GM11168 (cell line): ENCODE measurements around the gene LIPC.

ENCODE experiments used
- in situ Hi-C: fragments of 300-500 bp; cut with MboI; formaldehyde crosslinking; loops from one replicate; pipeline ENCODE4 v1.12.0; 2022; ENCODE audit warnings: low sequenced_read_pairs; ENCODE audit not compliant: unreplicated experiment

LIPC gene

DNA sequence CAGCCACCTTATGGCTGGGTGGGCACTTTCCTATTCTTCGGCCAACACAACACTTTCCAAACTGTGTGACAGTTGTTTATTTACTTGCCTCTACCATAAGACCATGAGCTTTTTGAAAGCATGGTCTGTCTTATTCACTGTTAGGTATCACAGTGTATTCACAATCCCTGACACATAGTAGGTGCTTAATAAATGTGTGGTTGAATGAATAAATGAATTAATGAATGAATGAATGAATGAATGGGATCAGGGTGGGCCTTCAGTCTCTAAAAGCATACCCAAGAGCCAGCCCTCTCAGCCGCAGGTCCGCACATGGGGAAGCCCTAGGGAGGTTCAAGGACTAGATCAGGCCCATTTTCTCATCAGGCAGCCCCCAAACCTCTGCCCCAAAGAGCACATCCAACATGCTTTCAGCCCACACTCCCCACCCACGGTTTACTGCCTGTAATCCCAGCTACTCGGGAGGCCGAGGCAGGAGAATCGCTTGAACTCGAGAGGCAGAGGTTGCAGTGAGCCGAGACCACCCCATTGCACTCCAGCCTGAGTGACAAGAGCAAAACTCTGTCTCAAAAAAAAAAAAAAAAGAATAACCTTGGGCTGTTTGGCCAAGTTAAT, 95.9 kb downstream of the LIPC start:
- in situ Hi-C loops, result no loop called here

DNA sequence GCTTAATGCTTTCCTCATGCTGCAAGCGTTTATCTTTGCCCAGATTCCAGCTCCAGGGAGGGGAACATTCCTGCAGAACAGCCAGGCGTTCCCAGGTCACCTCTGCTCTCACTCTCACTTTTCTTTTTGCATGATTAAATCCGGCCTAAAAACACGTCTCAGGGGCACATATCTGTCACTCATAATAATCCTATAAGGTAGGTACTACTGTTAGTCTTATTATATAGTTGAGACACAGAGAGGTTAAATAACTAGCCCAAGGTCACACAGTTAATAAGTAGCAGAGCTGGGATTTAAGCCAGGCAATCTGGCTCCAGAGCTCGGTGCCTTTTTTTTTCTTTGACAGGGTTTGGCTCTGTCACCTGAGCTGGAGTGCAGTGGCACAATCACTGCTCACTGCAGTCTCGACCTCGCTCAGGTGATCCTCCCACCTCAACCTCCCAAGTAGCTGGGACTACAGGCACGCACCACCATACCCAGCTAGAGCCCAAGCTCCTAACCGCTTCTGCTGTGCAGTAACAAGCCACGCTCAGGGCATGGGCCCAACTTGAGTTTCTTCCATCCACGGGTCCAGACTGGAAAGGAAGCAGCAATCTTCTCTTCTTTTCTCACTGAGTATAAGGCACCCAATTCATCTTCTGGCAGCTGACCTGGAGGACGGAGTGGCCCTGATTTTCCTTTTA, 96.5 kb downstream of the LIPC start:
- in situ Hi-C loops, result no loop called here

GRCh38 chr15:58529041-58529440, 97.2 kb downstream of the LIPC start:
- in situ Hi-C loops, result no loop called here

DNA sequence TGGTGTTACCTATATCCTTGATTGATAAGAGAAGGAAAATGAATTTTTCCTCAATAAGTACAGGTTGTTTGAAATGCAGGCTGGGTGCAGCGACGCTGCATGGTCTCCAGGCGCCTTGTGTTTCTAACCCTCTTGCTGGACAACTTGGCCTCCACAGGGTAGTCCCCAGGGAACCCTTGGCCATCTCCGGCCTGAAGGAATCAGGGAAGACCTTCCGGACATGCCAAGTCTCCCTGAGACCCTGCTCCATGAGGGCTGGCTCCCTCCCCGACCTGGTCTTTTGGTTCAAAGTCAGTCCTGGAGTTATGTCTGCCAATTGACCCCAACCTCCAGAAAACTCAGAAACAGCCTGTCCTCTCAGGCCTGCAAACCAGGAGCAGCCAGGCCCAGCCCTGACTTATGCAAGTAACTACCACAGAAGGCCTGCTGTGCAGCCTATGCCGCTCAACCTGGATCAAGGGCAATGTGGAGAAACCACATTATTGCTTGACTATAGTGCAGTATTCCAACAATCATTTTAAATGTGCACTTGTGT, 98.3 kb downstream of the LIPC start:
- in situ Hi-C loops, result no loop called here

DNA sequence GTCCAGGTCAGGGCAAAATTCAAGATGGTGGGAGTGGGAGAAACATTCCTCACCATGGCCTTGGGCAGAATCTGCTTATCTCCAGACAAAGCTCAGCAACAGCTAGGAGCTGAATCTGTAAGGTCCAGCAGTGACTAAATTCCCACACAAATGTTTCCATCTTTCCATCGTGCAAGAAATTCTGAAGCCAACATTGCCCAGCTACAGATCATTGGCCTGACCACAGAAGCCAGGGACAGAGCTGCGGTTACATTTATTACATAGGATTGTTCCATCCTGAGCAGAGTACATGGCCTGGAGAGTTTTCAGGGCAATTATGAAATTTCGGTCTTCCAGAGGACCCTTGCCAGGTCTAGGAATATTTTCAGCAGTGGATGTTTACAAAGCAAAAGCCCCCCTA, 100.3 kb downstream of the LIPC start:
- in situ Hi-C loops, result no loop called here

GRCh38 chr15:58534556-58534955, 102.8 kb downstream of the LIPC start:
- in situ Hi-C loops, result no loop called here

DNA sequence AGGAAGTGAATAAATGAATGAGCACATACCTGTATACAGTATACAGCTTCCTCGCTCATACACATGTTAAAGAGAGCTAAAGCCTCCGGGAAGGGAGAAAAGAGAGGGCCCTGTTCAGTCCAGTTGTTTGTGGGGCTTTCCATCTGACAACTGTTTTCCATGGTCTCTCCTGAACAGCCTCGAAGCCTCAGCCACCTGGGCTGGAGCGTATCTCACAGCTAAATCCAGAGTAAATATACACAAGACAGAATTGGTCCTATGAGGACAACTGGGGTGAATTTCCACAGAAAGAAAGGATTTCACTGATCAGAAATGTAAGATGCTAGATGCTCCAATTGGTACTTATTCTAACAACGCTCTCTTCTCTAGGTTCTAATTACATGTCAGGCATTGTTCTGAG, 103.5 kb downstream of the LIPC start:
- in situ Hi-C loops, result no loop called here

GRCh38 chr15:58535894-58536293, 104.1 kb downstream of the LIPC start:
- in situ Hi-C loops, result no loop called here

GRCh38 chr15:58536414-58536813, 104.6 kb downstream of the LIPC start:
- in situ Hi-C loops, result no loop called here

DNA sequence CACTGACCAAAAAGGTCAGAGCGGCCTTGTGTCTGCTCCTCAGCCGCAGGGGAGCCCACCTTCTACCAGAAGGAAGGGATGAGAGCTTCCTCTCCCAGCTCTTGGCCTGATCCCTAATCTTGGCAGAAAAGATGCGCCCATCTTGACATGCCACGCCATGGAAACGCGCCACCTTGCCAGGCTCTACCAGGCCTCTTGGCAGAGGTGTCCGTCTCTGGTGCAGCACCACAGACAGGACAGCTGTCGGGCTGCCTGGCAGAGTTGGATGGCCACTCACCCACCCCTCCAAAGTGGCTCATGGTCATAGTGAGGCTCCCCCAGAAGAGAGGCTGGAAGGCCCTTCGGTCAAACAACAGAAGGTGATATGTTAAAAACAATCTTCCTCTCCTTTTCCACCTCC, 105.2 kb downstream of the LIPC start:
- in situ Hi-C loops, result no loop called here

DNA sequence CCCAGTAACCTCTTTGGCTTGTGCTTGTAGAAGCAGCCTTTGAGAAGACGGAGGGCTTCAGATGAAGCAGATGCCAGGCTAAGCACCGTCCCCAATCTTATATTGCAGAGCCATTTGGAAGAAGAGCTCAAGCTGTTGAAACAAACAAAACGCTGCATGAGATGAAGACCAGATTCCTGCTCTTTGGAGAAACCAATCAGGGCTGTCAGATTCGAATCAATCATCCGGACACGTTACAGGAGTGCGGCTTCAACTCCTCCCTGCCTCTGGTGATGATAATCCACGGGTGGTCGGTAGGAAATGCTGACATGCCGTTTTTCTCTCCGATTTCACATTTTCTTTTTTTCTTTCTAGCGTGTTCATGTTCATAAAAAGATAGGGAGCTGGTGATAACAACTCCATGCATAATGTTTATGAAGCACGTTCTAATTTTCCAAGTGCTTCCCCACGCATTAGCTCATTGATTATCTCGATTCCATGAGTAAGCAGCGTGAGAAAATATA, 106.5 kb downstream of the LIPC start:
- in situ Hi-C loops, result no loop called here

GRCh38 chr15:58538901-58539300, 107.1 kb downstream of the LIPC start:
- in situ Hi-C loops, result no loop called here

DNA sequence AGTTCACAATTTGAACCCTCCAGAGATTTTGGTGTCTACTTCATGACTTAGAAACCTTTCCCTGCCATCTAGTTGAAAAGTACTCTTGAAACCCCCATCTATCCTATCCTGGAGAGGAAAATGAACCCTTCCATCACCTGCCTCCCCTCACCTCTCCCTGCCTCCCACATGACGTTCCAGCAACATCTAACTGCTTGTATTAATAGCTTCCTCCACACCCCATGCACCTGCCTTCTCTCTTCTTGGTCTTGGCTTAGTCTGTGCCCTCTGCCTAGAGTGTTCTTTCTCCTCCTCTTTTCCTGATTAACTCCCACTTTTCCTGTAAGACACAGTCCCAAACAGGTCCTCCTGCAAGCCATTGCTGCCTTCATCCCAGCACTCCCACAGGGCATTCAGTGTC, 107.8 kb downstream of the LIPC start:
- in situ Hi-C loops, result no loop called here

DNA sequence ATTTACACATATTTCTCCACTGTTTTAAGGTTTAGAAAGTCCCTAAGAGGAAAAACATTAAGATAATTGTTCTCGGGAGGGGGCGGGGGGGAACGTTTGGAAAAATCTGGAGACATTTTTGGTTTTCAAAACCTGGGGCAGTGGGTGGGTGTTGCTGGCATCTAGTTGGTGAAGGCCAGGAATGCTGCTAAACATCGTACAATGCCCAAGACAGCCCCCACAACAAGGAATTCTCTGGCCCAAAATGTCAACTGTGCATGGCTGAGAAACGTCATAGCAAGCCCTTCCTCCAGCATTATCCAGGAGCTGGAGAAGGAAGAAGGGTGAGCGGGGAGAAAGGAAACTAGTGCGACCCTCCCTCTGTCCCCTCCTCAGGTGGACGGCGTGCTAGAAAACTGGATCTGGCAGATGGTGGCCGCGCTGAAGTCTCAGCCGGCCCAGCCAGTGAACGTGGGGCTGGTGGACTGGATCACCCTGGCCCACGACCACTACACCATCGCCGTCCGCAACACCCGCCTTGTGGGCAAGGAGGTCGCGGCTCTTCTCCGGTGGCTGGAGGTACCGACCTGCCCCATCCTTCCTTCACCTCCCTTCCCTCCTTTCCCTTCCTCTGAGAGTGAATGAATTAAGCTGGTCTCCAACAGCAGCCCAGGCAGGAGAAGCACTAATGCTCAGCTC, 109.8 kb downstream of the LIPC start:
- in situ Hi-C loops, result no loop called here

- in situ Hi-C loops, result no loop called here
These were observed 112.0 kb downstream of the LIPC start for GRCh38 chr15:58543664-58544335.

GRCh38 chr15:58544756-58545155, 113.0 kb downstream of the LIPC start:
- in situ Hi-C loops, result no loop called here

GRCh38 chr15:58545307-58546065, 113.7 kb downstream of the LIPC start:
- in situ Hi-C loops, result no loop called here

- in situ Hi-C loops, result no loop called here
These were observed 114.3 kb downstream of the LIPC start for GRCh38 chr15:58546066-58546591.
